H9 (cell line): Measurements from ENCODE around the gene CHPF2. TPM values are rescaled to one million over a fixed set of nuclear protein-coding genes. Genes with fewer than 3 reads are reported as not detected.

Source experiments
- DNase-seq: peaks from one replicate; pipeline ENCODE4 v3.0.0-alpha.2; 2017
- H2AFZ ChIP-seq: one replicate; pipeline ENCODE4 v1.6.1; 2013; ENCODE audit warnings: mild to moderate bottlenecking, low read length, control low read depth, moderate library complexity
- H2AK5ac ChIP-seq: 2 replicates; pipeline ENCODE4 v1.6.1; 2013; ENCODE audit warnings: low read length, control low read depth, mixed read lengths; ENCODE audit not compliant: insufficient read length
- H2BK120ac ChIP-seq: one replicate; pipeline ENCODE4 v1.6.1; 2013; ENCODE audit warnings: low read depth, mild to moderate bottlenecking, low read length, control low read depth, inconsistent platforms; ENCODE audit not compliant: poor library complexity, severe bottlenecking
- H2BK12ac ChIP-seq: 2 replicates; pipeline ENCODE4 v1.6.1; 2013; ENCODE audit warnings: low read length, control low read depth, mixed read lengths, low read depth; ENCODE audit not compliant: insufficient read length
- H2BK15ac ChIP-seq: 2 replicates; pipeline ENCODE4 v1.6.1; 2013; ENCODE audit warnings: low read depth, low read length, control low read depth
- H2BK20ac ChIP-seq: one replicate; pipeline ENCODE4 v1.6.1; 2013; ENCODE audit warnings: low read depth, mild to moderate bottlenecking, low read length, control low read depth, inconsistent platforms; ENCODE audit not compliant: poor library complexity, severe bottlenecking
- H2BK5ac ChIP-seq: 2 replicates; pipeline ENCODE4 v1.6.1; 2013; ENCODE audit warnings: low read length, control low read depth, mixed read lengths; ENCODE audit not compliant: insufficient read length
- H3K14ac ChIP-seq: 2 replicates; pipeline ENCODE4 v1.6.1; 2013; ENCODE audit warnings: low read length, control low read depth; ENCODE audit not compliant: insufficient read depth
- H3K18ac ChIP-seq: 2 replicates; pipeline ENCODE4 v1.6.1; 2013; ENCODE audit warnings: low read depth, mild to moderate bottlenecking, mixed read lengths, low read length, control low read depth; ENCODE audit not compliant: insufficient read length
- H3K23ac ChIP-seq: 2 replicates; pipeline ENCODE4 v1.6.1; 2013; ENCODE audit warnings: low read length, control low read depth, mixed read lengths, low read depth; ENCODE audit not compliant: insufficient read length
- H3K23me2 ChIP-seq: 2 replicates; pipeline ENCODE4 v1.6.1; 2013; ENCODE audit warnings: low read depth, mild to moderate bottlenecking, mixed read lengths, low read length, control low read depth; ENCODE audit not compliant: insufficient read length, poor library complexity, severe bottlenecking
- H3K27ac ChIP-seq: 2 replicates; pipeline ENCODE4 v1.5.1; 2013; ENCODE audit warnings: low read length, control low read depth, mixed read lengths, low read depth; ENCODE audit not compliant: insufficient read length
- H3K27me3 ChIP-seq: 2 replicates; pipeline ENCODE4 v1.6.1; 2013; ENCODE audit warnings: low read length, control low read depth, inconsistent platforms; ENCODE audit not compliant: insufficient read depth
- H3K4ac ChIP-seq: 2 replicates; pipeline ENCODE4 v1.6.1; 2013; ENCODE audit warnings: low read depth, mild to moderate bottlenecking, control low read depth, inconsistent platforms, low read length, moderate library complexity
- H3K4me1 ChIP-seq: 2 replicates; pipeline ENCODE4 v1.6.1; 2013; ENCODE audit warnings: low read length, control low read depth, inconsistent platforms; ENCODE audit not compliant: insufficient read depth
- H3K4me2 ChIP-seq: 2 replicates; pipeline ENCODE4 v1.6.1; 2013; ENCODE audit warnings: low read length, control low read depth, mixed read lengths; ENCODE audit not compliant: insufficient read length, insufficient read depth
- H3K56ac ChIP-seq: 2 replicates; pipeline ENCODE4 v1.6.1; 2013; ENCODE audit warnings: low read depth, mild to moderate bottlenecking, mixed read lengths, low read length, control low read depth; ENCODE audit not compliant: insufficient read length
- H3K79me1 ChIP-seq: 2 replicates; pipeline ENCODE4 v1.6.1; 2013; ENCODE audit warnings: low read depth, mild to moderate bottlenecking, moderate library complexity, low read length, control low read depth, inconsistent platforms; ENCODE audit not compliant: insufficient read depth, poor library complexity, severe bottlenecking
- H3K79me2 ChIP-seq: 2 replicates; pipeline ENCODE4 v1.6.1; 2013; ENCODE audit warnings: low read length, control low read depth, inconsistent platforms; ENCODE audit not compliant: insufficient read depth
- H3K9ac ChIP-seq: 2 replicates; pipeline ENCODE4 v1.6.1; 2013; ENCODE audit warnings: low read length, control low read depth, mixed read lengths; ENCODE audit not compliant: insufficient read length; ENCODE audit errors: extremely low read depth
- H3K9me3 ChIP-seq: one replicate; pipeline ENCODE4 v1.6.1; 2013; ENCODE audit warnings: low read depth, low read length, inconsistent platforms; ENCODE audit not compliant: control insufficient read depth
- H3T11ph ChIP-seq: one replicate; pipeline ENCODE4 v1.6.1; 2013; ENCODE audit warnings: mild to moderate bottlenecking, low read length, control low read depth, inconsistent platforms
- H4K20me1 ChIP-seq: one replicate; pipeline ENCODE4 v1.6.1; 2013; ENCODE audit not compliant: control insufficient read depth, insufficient read length, insufficient read depth
- H4K5ac ChIP-seq: 2 replicates; pipeline ENCODE4 v1.6.1; 2013; ENCODE audit warnings: low read depth, mild to moderate bottlenecking, mixed read lengths, low read length, control low read depth; ENCODE audit not compliant: insufficient read length
- H4K8ac ChIP-seq: replicated peaks from 2 replicates; pipeline ENCODE4 v1.6.1; 2013; ENCODE audit warnings: low read length, control low read depth, mixed read lengths, low read depth; ENCODE audit not compliant: insufficient read length
- H4K91ac ChIP-seq: 2 replicates; pipeline ENCODE4 v1.6.1; 2013; ENCODE audit warnings: low read depth, mild to moderate bottlenecking, moderate library complexity, mixed read lengths, low read length, control low read depth; ENCODE audit not compliant: insufficient read length
- H3K27ac Mint-ChIP-seq, 3 experiments: 2 replicates in 2 of 3; 3 replicates in 1 of 3; pipeline ENCODE4 v1.8.0; 2020 to 2021; ENCODE audit warnings: mixed read lengths in 3 of 3, mild to moderate bottlenecking in 1 of 3, moderate library complexity in 1 of 3
- H3K27me3 Mint-ChIP-seq: 2 replicates; pipeline ENCODE4 v1.8.0; 2021; ENCODE audit warnings: low read depth, mild to moderate bottlenecking, moderate library complexity, mixed read lengths
- H3K36me3 Mint-ChIP-seq, 3 experiments: 2 replicates in 2 of 3; 3 replicates in 1 of 3; pipeline ENCODE4 v1.8.0; 2020 to 2021; ENCODE audit warnings: low read depth in 3 of 3, mixed read lengths in 3 of 3; ENCODE audit not compliant: insufficient read depth in 1 of 3
- H3K4me1 Mint-ChIP-seq, 2 experiments: 2 replicates each; pipeline ENCODE4 v1.8.0; 2020; ENCODE audit warnings: mixed read lengths in 2 of 2
- H3K4me3 Mint-ChIP-seq, 2 experiments: 2 replicates in 1 of 2; 3 replicates in 1 of 2; pipeline ENCODE4 v1.8.0; 2020 to 2021; ENCODE audit warnings: mild to moderate bottlenecking in 2 of 2, mixed read lengths in 2 of 2, moderate library complexity in 1 of 2
- H3K9me3 Mint-ChIP-seq, 2 experiments: 2 replicates in 1 of 2; 3 replicates in 1 of 2; pipeline ENCODE4 v1.8.0; 2020; ENCODE audit warnings: mild to moderate bottlenecking in 2 of 2, mixed read lengths in 2 of 2, moderate library complexity in 1 of 2
- CTCF ChIP-seq: fragments of 200-600 bp; sonication (generic); conservative IDR thresholded peaks from 3 replicates; pipeline ENCODE4 v1.8.0; 2021; ENCODE audit warnings: antibody characterized with exemption, mild to moderate bottlenecking
- WGBS: extraction: QIAGEN DNeasy Blood & Tissue Kit; methylation state at CpG from one replicate; pipeline ENCODE4 v1.1.7; 2013; ENCODE audit warnings: missing lambda C conversion rate, low lambda C conversion rate, mixed read lengths; ENCODE audit not compliant: insufficient read length; ENCODE audit errors: extremely low coverage; 5-methylcytosine and 5-hydroxymethylcytosine counted together
- total RNA-seq: library from RNA; stranded (reverse); gene quantifications from 2 replicates; pipeline ENCODE4 v1.2.1, GENCODE V29; 2021

The CHPF2 gene
- total RNA-seq, 1 experiment from 2014 or later, result 25.7 TPM

- WGBS, result no CpG with 5 or more reads among the region's 12 CpGs
- Mint-ChIP-seq H3K27me3 (peaks cover 83% of the 10 kb centered on the region), H3K36me3 (no peaks in the 10 kb centered on the region; a peak in 1 of 7 replicates), H3K9me3 (no peaks in the 10 kb centered on the region; a peak in 1 of 5 replicates), H3K4me1 (peaks cover 14 to 29% of the 10 kb centered on the region in 2 experiments), H3K4me3 (no peak overlapping the region), H3K27ac (no peak overlapping the region)
- H3K14ac ChIP-seq, result no peak overlapping the region
- H2AK5ac ChIP-seq, result no peak overlapping the region
- no peak overlapping the region for H2BK12ac ChIP-seq
- H3K9me3 ChIP-seq, result no peaks in the 10 kb centered on the region
- H4K91ac ChIP-seq, result no peak overlapping the region
- H3K79me2 ChIP-seq, result no peaks in the 10 kb centered on the region
- H3K79me1 ChIP-seq, result no peaks in the 10 kb centered on the region
- H3K23ac ChIP-seq, result no peak overlapping the region
- DNase-seq, result no peak
- no peak overlapping the region for H3T11ph ChIP-seq
- no peaks in the 10 kb centered on the region for H4K20me1 ChIP-seq
- H3K27ac ChIP-seq, result no peak overlapping the region
- no peak overlapping the region for H2BK15ac ChIP-seq
- no peak overlapping the region for H2BK120ac ChIP-seq
- H3K56ac ChIP-seq, result no peak overlapping the region
- no peak overlapping the region for H2AFZ ChIP-seq
- no peak overlapping the region for H3K9ac ChIP-seq
- no peak overlapping the region for H3K18ac ChIP-seq
- no peaks in the 10 kb centered on the region for H3K23me2 ChIP-seq
- H3K4ac ChIP-seq, result no peak overlapping the region
- no peaks in the 10 kb centered on the region for H3K4me1 ChIP-seq
- no peak overlapping the region for H3K4me2 ChIP-seq
- TF ChIP-seq CTCF, result no peak
- H4K8ac ChIP-seq, result no peak overlapping the region
- H2BK20ac ChIP-seq, result no peak overlapping the region
- no peaks in the 10 kb centered on the region; the same call in 1 of the 2 replicates for H3K27me3 ChIP-seq
- H2BK5ac ChIP-seq, result no peak overlapping the region
- H4K5ac ChIP-seq, result no peak overlapping the region
Observed at GRCh38 chr7:151278949-151279348, 46.7 kb downstream of the CHPF2 start.
